ENCODE results near the gene MYL4.

DNA sequence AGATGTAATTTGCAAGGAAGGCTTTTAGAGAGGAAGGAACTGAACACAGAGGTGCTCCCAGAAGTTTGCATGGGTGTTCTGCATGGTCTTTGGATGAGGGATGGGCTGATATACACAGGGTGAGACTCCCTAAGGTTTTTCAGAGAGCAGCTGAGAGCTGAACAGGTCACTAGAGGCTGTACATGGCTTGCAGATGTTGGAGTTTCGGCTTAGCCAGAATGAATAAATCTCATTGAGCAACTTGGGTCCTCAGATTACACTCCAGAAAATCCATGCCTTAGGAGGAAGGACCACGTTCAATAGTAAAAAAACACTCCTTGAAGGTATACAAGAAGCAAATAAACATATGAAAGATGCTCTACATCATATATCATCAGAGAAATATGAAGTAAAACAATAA is 37.0 kb downstream of the MYL4 start:
- TF ChIP-seq, protein P1, sequence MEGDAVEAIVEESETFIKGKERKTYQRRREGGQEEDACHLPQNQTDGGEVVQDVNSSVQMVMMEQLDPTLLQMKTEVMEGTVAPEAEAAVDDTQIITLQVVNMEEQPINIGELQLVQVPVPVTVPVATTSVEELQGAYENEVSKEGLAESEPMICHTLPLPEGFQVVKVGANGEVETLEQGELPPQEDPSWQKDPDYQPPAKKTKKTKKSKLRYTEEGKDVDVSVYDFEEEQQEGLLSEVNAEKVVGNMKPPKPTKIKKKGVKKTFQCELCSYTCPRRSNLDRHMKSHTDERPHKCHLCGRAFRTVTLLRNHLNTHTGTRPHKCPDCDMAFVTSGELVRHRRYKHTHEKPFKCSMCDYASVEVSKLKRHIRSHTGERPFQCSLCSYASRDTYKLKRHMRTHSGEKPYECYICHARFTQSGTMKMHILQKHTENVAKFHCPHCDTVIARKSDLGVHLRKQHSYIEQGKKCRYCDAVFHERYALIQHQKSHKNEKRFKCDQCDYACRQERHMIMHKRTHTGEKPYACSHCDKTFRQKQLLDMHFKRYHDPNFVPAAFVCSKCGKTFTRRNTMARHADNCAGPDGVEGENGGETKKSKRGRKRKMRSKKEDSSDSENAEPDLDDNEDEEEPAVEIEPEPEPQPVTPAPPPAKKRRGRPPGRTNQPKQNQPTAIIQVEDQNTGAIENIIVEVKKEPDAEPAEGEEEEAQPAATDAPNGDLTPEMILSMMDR (IDR thresholded peaks at IDR 0.05) = no peak
- no peak for TF ChIP-seq POLR2A (IDR thresholded peaks at IDR 0.05)

All from thyroid gland (tissue), 4 donors.